K562 (cell line): ENCODE measurements around the gene PRND. TPM values are rescaled to one million over a fixed set of nuclear protein-coding genes. Genes with fewer than 3 reads are reported as not detected.

Experiments used
- ATAC-seq: fragments of 200-7000 bp; cut with Tn5 transposase; 3 replicates; pipeline ENCODE4 v1.9.1; 2020; ENCODE audit warnings: moderate library complexity
- BruUV-seq: library from RNA; stranded (reverse); fragments of 400-500 nt; replicated peaks from 2 replicates; lab custom pipeline; 2021; lab: Mats Ljungman, UMichigan
- CTCF ChIA-PET: fragments of 300-600 bp; formaldehyde crosslinking; extraction: SDS; loops from one replicate; lab custom pipeline; 2021; ENCODE audit warnings: low intra/inter-chr PET ratio; lab: Yijun Ruan, JAX
- POLR2A ChIA-PET: fragments of 300-600, 350-650 bp; sonication (Branson Sonifier 250); formaldehyde crosslinking; extraction: SDS; loops from one replicate; lab custom pipeline; 2021; ENCODE audit warnings: antibody characterized with exemption, inconsistent platforms; lab: Yijun Ruan, JAX
- DNase-seq, 4 experiments: peaks; one replicate each; pipeline versions ENCODE4 v3.0.0 to v3.0.0-alpha.2; 2011 to 2018; ENCODE audit warnings: low spot score in 3 of 4, mixed read lengths in 3 of 4; ENCODE audit errors: extremely low read depth in 1 of 4
- FAIRE-seq: peaks from 2 replicates; lab custom pipeline; 2011; peaks lifted over from hg19 to GRCh38; lab: Jason Lieb, UNC
- H2AFZ ChIP-seq: 2 replicates; pipeline ENCODE4 v1.6.0; 2011; ENCODE audit warnings: low read depth, low read length, control low read depth, inconsistent platforms
- H3K27ac ChIP-seq: fragments of 200-600 bp; 3 replicates; pipeline ENCODE4 v1.8.0; 2011; ENCODE audit warnings: low read depth, mild to moderate bottlenecking, control low read depth, inconsistent platforms, low read length, moderate library complexity, mixed read lengths; ENCODE audit errors: extremely low read depth
- H3K27me3 ChIP-seq, 2 experiments: fragments of 300-600 bp in 1 of 2; 2 replicates in 1 of 2; 3 replicates in 1 of 2; pipeline versions ENCODE4 v1.6.0 to v1.8.0; 2011; ENCODE audit warnings: inconsistent platforms in 2 of 2, low read length in 2 of 2, mild to moderate bottlenecking in 1 of 2, mixed read lengths in 1 of 2, moderate library complexity in 1 of 2; ENCODE audit not compliant: control insufficient read depth in 2 of 2, insufficient read depth in 2 of 2
- H3K36me3 ChIP-seq: fragments of 300-600 bp; 3 replicates; pipeline ENCODE4 v1.8.0; 2011; ENCODE audit warnings: mild to moderate bottlenecking, low read length, inconsistent platforms; ENCODE audit not compliant: control insufficient read depth, insufficient read depth
- H3K4me1 ChIP-seq, 2 experiments: fragments of 200-600 bp in 1 of 2; replicated peaks in 1 of 2; 2 replicates in 1 of 2; 3 replicates in 1 of 2; pipeline versions ENCODE4 v1.5.1 to v1.8.0; 2011; ENCODE audit warnings: inconsistent platforms in 2 of 2, low read length in 2 of 2, mild to moderate bottlenecking in 1 of 2, mixed read lengths in 1 of 2, moderate library complexity in 1 of 2; ENCODE audit not compliant: control insufficient read depth in 2 of 2, insufficient read depth in 2 of 2
- H3K4me2 ChIP-seq: 2 replicates; pipeline ENCODE4 v1.6.1; 2011; ENCODE audit warnings: low read length, control low read depth, inconsistent platforms, mixed read lengths; ENCODE audit not compliant: insufficient read depth
- H3K4me3 ChIP-seq: fragments of 200-600 bp; sonication (generic), shearing (Covaris generic); 2 replicates; pipeline ENCODE4 v1.5.1; 2016; ENCODE audit warnings: control low read depth, inconsistent platforms
- H3K79me2 ChIP-seq: fragments of 200-600 bp; 3 replicates; pipeline ENCODE4 v1.8.0; 2011; ENCODE audit warnings: low read length, inconsistent platforms; ENCODE audit not compliant: control insufficient read depth, insufficient read depth
- H3K9ac ChIP-seq, 2 experiments: 2 replicates each; pipeline versions ENCODE4 v1.6.0 to v1.6.1; 2011; ENCODE audit warnings: low read depth in 2 of 2, low read length in 2 of 2, control low read depth in 1 of 2, inconsistent platforms in 1 of 2, mild to moderate bottlenecking in 1 of 2, mixed read lengths in 1 of 2; ENCODE audit not compliant: insufficient read depth in 1 of 2
- H3K9me1 ChIP-seq: one replicate; pipeline ENCODE4 v1.6.0; 2011; ENCODE audit warnings: inconsistent platforms, mild to moderate bottlenecking, low read length, moderate library complexity; ENCODE audit not compliant: control insufficient read depth, insufficient read depth
- H3K9me3 ChIP-seq: replicated peaks from 2 replicates; pipeline ENCODE4 v1.5.1; 2011; ENCODE audit warnings: low read depth, low read length, inconsistent platforms; ENCODE audit not compliant: control insufficient read depth, insufficient read depth
- H4K20me1 ChIP-seq: replicated peaks from 2 replicates; pipeline ENCODE4 v1.6.1; 2011; ENCODE audit warnings: low read length, inconsistent platforms, mixed read lengths; ENCODE audit not compliant: control insufficient read depth, insufficient read depth
- CREM ChIP-seq: IDR thresholded peaks from 2 replicates; pipeline ENCODE4 v1.6.1; 2014; ENCODE audit warnings: antibody characterized with exemption, low read depth
- HMBOX1 ChIP-seq: sonication (generic); IDR thresholded peaks from 2 replicates; pipeline ENCODE4 v1.6.1; 2016
- HOMEZ ChIP-seq: fragments of 250-450 bp; sonication (Bioruptor Pico); IDR thresholded peaks from 2 replicates; pipeline ENCODE4 v1.4.0; 2020; ENCODE audit warnings: mild to moderate bottlenecking, moderate library complexity
- LCOR ChIP-seq: sonication (generic); formaldehyde crosslinking; IDR thresholded peaks from 2 replicates; pipeline ENCODE4 v1.8.0; 2022; ENCODE audit warnings: mild to moderate bottlenecking, missing genetic modification reagents
- POLR3G ChIP-seq: IDR thresholded peaks from 2 replicates; pipeline ENCODE4 v1.6.1; 2011; ENCODE audit not compliant: insufficient read length, insufficient replicate concordance; ENCODE audit errors: extremely low read depth
- SMARCB1 ChIP-seq: IDR thresholded peaks from 2 replicates; pipeline ENCODE4 v1.6.1; 2011; ENCODE audit warnings: improper control_type of control experiment, low read depth; ENCODE audit not compliant: insufficient read length
- SPI1 ChIP-seq: IDR thresholded peaks from 2 replicates; pipeline ENCODE4 v1.6.1; 2011; ENCODE audit warnings: low read depth, low read length, control low read depth, borderline replicate concordance
- ZBTB34 ChIP-seq: fragments of 250-450 bp; sonication (Bioruptor Pico); IDR thresholded peaks from 2 replicates; pipeline ENCODE4 v1.8.0; 2021; ENCODE audit warnings: mild to moderate bottlenecking, moderate library complexity
- ZNF197 ChIP-seq: fragments of 200-800 bp; sonication (Bioruptor generic); IDR thresholded peaks from 2 replicates; pipeline ENCODE4 v1.6.1; 2016; ENCODE audit warnings: low read depth, missing genetic modification characterization, missing compliant biosample characterization
- ZNF75A ChIP-seq: fragments of 450-650 bp; formaldehyde crosslinking; IDR thresholded peaks from 2 replicates; pipeline ENCODE4 v1.4.0; 2020; ENCODE audit warnings: mild to moderate bottlenecking
- WGBS: fragments of 100-300 bp; shearing (Covaris generic); methylation state at CpG from one replicate; pipeline ENCODE4 v1.1.6; 2016; ENCODE audit warnings: low coverage, mixed read lengths; ENCODE audit not compliant: insufficient coverage; ENCODE audit errors: missing lambda C conversion rate; 5-methylcytosine and 5-hydroxymethylcytosine counted together
- in situ Hi-C: fragments of 300-500 bp; cut with MboI; formaldehyde crosslinking; loops from 4 replicates; pipeline ENCODE4 v1.15.0; 2018; ENCODE audit warnings: inconsistent platforms, mixed read lengths
- intact Hi-C: fragments of 100-400 bp; cut with micrococcal nuclease; formaldehyde crosslinking; loops from 2 replicates; pipeline ENCODE4 v1.14.2; 2022
- polyA plus RNA-seq, 8 experiments: library from polyadenylated mRNA; depleted of rRNA in 4 of 8; stranded (reverse) in 5 of 8; unstranded in 3 of 8; fragments of >200 nt; fragmentation: Nextera tagmentation in 2 of 8; fragmentation: Illumina TruSeq in 1 of 8; extraction: Ambion mirVana in 2 of 8; extraction: Trizol in 1 of 8; gene quantifications; 2 replicates each; pipeline versions ENCODE4 v1.2.1 to v1.2.3, GENCODE V29; 2011 to 2014; ENCODE audit warnings: inconsistent platforms in 1 of 8, missing spikeins in 1 of 8
- total RNA-seq, 7 experiments: library from RNA; depleted of rRNA in 6 of 7; stranded (reverse); fragments of >200 nt in 6 of 7; fragmentation: Illumina TruSeq in 2 of 7; extraction: Trizol in 2 of 7; gene quantifications; 2 replicates each; pipeline versions ENCODE4 v1.2.1 to v1.2.3, GENCODE V29; 2011 to 2021; ENCODE audit warnings: low replicate concordance in 1 of 7

Gene PRND
- total and polyA plus RNA-seq, 9 of the 15 experiments (the other 6 are each of a cell fraction or from before 2014, with no cell fraction given): not detected

GRCh38 chr20:4766631-4767030 is 44.9 kb downstream of the PRND start:
- POLR2A ChIA-PET: no interaction called here
- no peaks in the 10 kb centered on the region for H3K79me2 ChIP-seq
- no peaks in the 10 kb centered on the region for H3K9me3 ChIP-seq
- H3K4me3 ChIP-seq: no peak overlapping the region
- intact Hi-C loops (no loop called here), in situ Hi-C loops (no loop called here)
- no peak overlapping the region for H2AFZ ChIP-seq
- peaks cover 0 to 5% of the 10 kb centered on the region in 2 experiments; a peak in 2 of 5 replicates for H3K27me3 ChIP-seq
- peaks cover 0 to 6% of the 10 kb centered on the region in 2 experiments; a peak in 2 of 5 replicates for H3K4me1 ChIP-seq
- DNase-seq (peak in 2 of 4 experiments; percentile 13 to 21), ATAC-seq (no peak), FAIRE-seq (no peak)
- 0% methylated on average over 2 of the region's 2 CpGs for WGBS
- H3K36me3 ChIP-seq: no peaks in the 10 kb centered on the region
- H4K20me1 ChIP-seq: no peaks in the 10 kb centered on the region
- TF ChIP-seq SPI1 (0 out of 2 replicates have a peak, but pooled peaks have one; percentile 37), HMBOX1 (peak; percentile 77), SMARCB1 (no peak), ZNF197 (CRISPR knock-in tag) (no peak), LCOR (peak; percentile 50; the same call in 1 of the 2 replicates), POLR3G (no peak), ZNF75A (no peak), HOMEZ (CRISPR knock-in tag) (no peak), ZBTB34 (CRISPR knock-in tag) (no peak), CREM (0 out of 2 replicates have a peak, but pooled peaks have one; percentile 10)
- H3K27ac ChIP-seq: no peak overlapping the region
- H3K9ac ChIP-seq: no peak overlapping the region
- H3K9me1 ChIP-seq: no peaks in the 10 kb centered on the region
- H3K4me2 ChIP-seq: no peak overlapping the region; the same call in 1 of the 2 replicates
- CTCF ChIA-PET: no interaction called here
- BruUV-seq: no TSS peak
